Smooth muscle cell (in vitro differentiated cells): ENCODE results near the gene PCGF1. TPM values are rescaled to one million over a fixed set of nuclear protein-coding genes. Genes with fewer than 3 reads are reported as not detected.
A peak's percentile ranks its signal among the peaks of the same experiment; 100 is the strongest.

Experiments
- DNase-seq: peaks from one replicate; lab custom pipeline; 2025; ENCODE audit not compliant: unreplicated experiment; lab: John Stamatoyannopoulos, UW
- H2AFZ ChIP-seq: fragments of 200-600 bp; sonication (generic); 2 replicates; pipeline ENCODE4 v1.6.0; 2016; ENCODE audit warnings: antibody characterized with exemption, low read depth, mild to moderate bottlenecking
- H3F3A ChIP-seq: fragments of 200-600 bp; sonication (generic); 2 replicates; pipeline ENCODE4 v1.6.0; 2017; ENCODE audit warnings: antibody characterized with exemption, low read depth
- H3K27ac ChIP-seq: fragments of 200-600 bp; sonication (generic); 2 replicates; pipeline ENCODE4 v1.5.1; 2016; ENCODE audit warnings: low read depth, mild to moderate bottlenecking
- H3K27me3 ChIP-seq: fragments of 200-600 bp; sonication (generic); 2 replicates; pipeline ENCODE4 v1.6.1; 2016; ENCODE audit warnings: low read depth, mild to moderate bottlenecking
- H3K36me3 ChIP-seq: fragments of 200-600 bp; sonication (generic); 2 replicates; pipeline ENCODE4 v1.5.1; 2016; ENCODE audit warnings: low read depth
- H3K4me1 ChIP-seq: fragments of 200-600 bp; sonication (generic); 2 replicates; pipeline ENCODE4 v1.5.1; 2016; ENCODE audit warnings: low read depth
- H3K4me2 ChIP-seq: fragments of 200-600 bp; sonication (generic); 2 replicates; pipeline ENCODE4 v1.6.0; 2016; ENCODE audit warnings: mild to moderate bottlenecking
- H3K4me3 ChIP-seq: fragments of 200-600 bp; sonication (generic); 2 replicates; pipeline ENCODE4 v1.5.1; 2016; ENCODE audit warnings: mild to moderate bottlenecking
- H3K79me2 ChIP-seq: fragments of 200-600 bp; sonication (generic); 2 replicates; pipeline ENCODE4 v1.6.0; 2016; ENCODE audit warnings: low read depth, mild to moderate bottlenecking
- H3K9ac ChIP-seq: fragments of 200-600 bp; sonication (generic); 2 replicates; pipeline ENCODE4 v1.6.0; 2016; ENCODE audit warnings: low read depth
- H3K9me3 ChIP-seq: fragments of 200-600 bp; sonication (generic); replicated peaks from 2 replicates; pipeline ENCODE4 v1.5.1; 2016; ENCODE audit warnings: low read depth
- H4K20me1 ChIP-seq: fragments of 200-600 bp; sonication (generic); 2 replicates; pipeline ENCODE4 v1.6.0; 2016; ENCODE audit warnings: low read depth
- WGBS: methylation state at CpG from one replicate; pipeline ENCODE4 v1.1.7; 2016; ENCODE audit warnings: low lambda C conversion rate; 5-methylcytosine and 5-hydroxymethylcytosine counted together
- polyA plus RNA-seq: library from polyadenylated mRNA; unstranded; fragments of >200 nt; fragmentation: Nextera tagmentation; extraction: Ambion mirVana; gene quantifications from 2 replicates; pipeline ENCODE4 v1.2.1, GENCODE V29; 2016
- total RNA-seq: library from RNA; depleted of rRNA; stranded (reverse); fragments of >200 nt; gene quantifications from 2 replicates; pipeline ENCODE4 v1.2.3, GENCODE V29; 2014
- TF ChIP-seq, protein P1 (sequence below): fragments of 200-600 bp; sonication (generic); IDR thresholded peaks from 2 replicates; pipeline ENCODE4 v1.5.1; 2017; ENCODE audit warnings: borderline replicate concordance, mild to moderate bottlenecking, antibody characterized with exemption; ENCODE audit not compliant: insufficient read depth, poor library complexity, severe bottlenecking

Gene PCGF1
- total and polyA plus RNA-seq, 2 experiments from 2014 or later, result 19.1 to 29.3 TPM

DNA sequence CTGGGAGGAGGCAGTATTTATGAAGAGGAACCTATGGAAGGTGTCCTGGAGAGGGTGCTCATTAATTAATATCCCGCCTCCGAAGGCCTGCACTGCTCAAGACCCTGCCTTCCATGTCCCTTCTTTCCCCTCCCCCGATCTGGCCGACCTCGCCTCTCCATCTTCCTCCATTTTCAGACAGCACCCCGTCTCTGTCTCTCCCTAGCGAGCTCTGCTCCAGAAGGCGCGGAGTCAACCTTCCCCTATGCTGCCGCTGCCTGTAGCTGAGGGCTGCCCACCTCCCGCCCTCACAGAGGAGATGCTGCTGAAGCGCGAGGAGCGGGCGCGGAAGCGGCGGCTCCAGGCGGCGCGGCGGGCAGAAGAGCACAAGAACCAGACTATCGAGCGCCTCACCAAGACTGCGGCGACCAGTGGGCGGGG lies 50.4 kb downstream of the PCGF1 start:
- Histone ChIP-seq H3K4me3 (peak overlapping the region; percentile 77), H3F3A (peaks cover 26% of the 10 kb centered on the region), H3K79me2 (peaks cover 27% of the 10 kb centered on the region), H3K27me3 (no peaks in the 10 kb centered on the region), H3K36me3 (no peaks in the 10 kb centered on the region), H4K20me1 (no peaks in the 10 kb centered on the region), H3K27ac (peak overlapping the region; percentile 98), H3K9ac (peak overlapping the region; percentile 95), H3K9me3 (no peaks in the 10 kb centered on the region), H2AFZ (peak overlapping the region; percentile 73), H3K4me2 (peak overlapping the region; percentile 95), H3K4me1 (peaks cover 20% of the 10 kb centered on the region)
- WGBS, result 3% methylated on average over 23 of the region's 27 CpGs
- TF ChIP-seq, protein P1, sequence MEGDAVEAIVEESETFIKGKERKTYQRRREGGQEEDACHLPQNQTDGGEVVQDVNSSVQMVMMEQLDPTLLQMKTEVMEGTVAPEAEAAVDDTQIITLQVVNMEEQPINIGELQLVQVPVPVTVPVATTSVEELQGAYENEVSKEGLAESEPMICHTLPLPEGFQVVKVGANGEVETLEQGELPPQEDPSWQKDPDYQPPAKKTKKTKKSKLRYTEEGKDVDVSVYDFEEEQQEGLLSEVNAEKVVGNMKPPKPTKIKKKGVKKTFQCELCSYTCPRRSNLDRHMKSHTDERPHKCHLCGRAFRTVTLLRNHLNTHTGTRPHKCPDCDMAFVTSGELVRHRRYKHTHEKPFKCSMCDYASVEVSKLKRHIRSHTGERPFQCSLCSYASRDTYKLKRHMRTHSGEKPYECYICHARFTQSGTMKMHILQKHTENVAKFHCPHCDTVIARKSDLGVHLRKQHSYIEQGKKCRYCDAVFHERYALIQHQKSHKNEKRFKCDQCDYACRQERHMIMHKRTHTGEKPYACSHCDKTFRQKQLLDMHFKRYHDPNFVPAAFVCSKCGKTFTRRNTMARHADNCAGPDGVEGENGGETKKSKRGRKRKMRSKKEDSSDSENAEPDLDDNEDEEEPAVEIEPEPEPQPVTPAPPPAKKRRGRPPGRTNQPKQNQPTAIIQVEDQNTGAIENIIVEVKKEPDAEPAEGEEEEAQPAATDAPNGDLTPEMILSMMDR, result no peak
- no peak for DNase-seq

Other genes starting within 250 kb of the PCGF1 start
- 0.99 and 3.1 TPM in 2 replicates for gene SLC4A5, start 164.3 kb downstream of the PCGF1 start, total RNA-seq
- 0.46 and 1.5 TPM in 2 replicates for gene SLC4A5, start 164.3 kb downstream of the PCGF1 start, polyA plus RNA-seq
- 60.7 and 65.8 TPM in 2 replicates for gene DCTN1, start 127.4 kb downstream of the PCGF1 start, total RNA-seq
- 98.3 and 105 TPM in 2 replicates for gene DCTN1, start 127.4 kb downstream of the PCGF1 start, polyA plus RNA-seq
- 0.54 and 1.3 TPM in 2 replicates for gene C2orf81, start 86.1 kb downstream of the PCGF1 start, total RNA-seq
- gene C2orf81, start 86.1 kb downstream of the PCGF1 start, polyA plus RNA-seq, result 2.4 and 3.5 TPM in 2 replicates
- gene WDR54, start 86.0 kb downstream of the PCGF1 start, total RNA-seq, result 35.0 and 52.3 TPM in 2 replicates
- gene WDR54, start 86.0 kb downstream of the PCGF1 start, polyA plus RNA-seq, result 59.2 and 84.5 TPM in 2 replicates
- 31.4 and 32.5 TPM in 2 replicates for gene RTKN, start 65.8 kb downstream of the PCGF1 start, total RNA-seq
- gene RTKN, start 65.8 kb downstream of the PCGF1 start, polyA plus RNA-seq, result 60.5 and 69.7 TPM in 2 replicates
- 4.7 and 8.0 TPM in 2 replicates for gene INO80B, start 52.6 kb downstream of the PCGF1 start, total RNA-seq
- gene INO80B, start 52.6 kb downstream of the PCGF1 start, polyA plus RNA-seq, result 10.4 and 23.0 TPM in 2 replicates
- 63.9 and 90.8 TPM in 2 replicates for gene WBP1, start 49.3 kb downstream of the PCGF1 start, total RNA-seq
- gene WBP1, start 49.3 kb downstream of the PCGF1 start, polyA plus RNA-seq, result 117 and 123 TPM in 2 replicates
- 46.2 and 49.0 TPM in 2 replicates for gene MOGS, start 42.3 kb downstream of the PCGF1 start, total RNA-seq
- gene MOGS, start 42.3 kb downstream of the PCGF1 start, polyA plus RNA-seq, result 38.3 and 45.5 TPM in 2 replicates
- gene MRPL53, start 35.0 kb downstream of the PCGF1 start, total RNA-seq, result 12.0 and 18.2 TPM in 2 replicates
- gene MRPL53, start 35.0 kb downstream of the PCGF1 start, polyA plus RNA-seq, result 76.8 and 85.4 TPM in 2 replicates
- gene CCDC142, start 24.7 kb downstream of the PCGF1 start, total RNA-seq, result 5.5 and 8.0 TPM in 2 replicates
- 7.7 and 10.8 TPM in 2 replicates for gene CCDC142, start 24.7 kb downstream of the PCGF1 start, polyA plus RNA-seq
- gene TTC31, start 24.6 kb downstream of the PCGF1 start, total RNA-seq, result 18.7 and 23.3 TPM in 2 replicates
- 17.3 and 19.9 TPM in 2 replicates for gene TTC31, start 24.6 kb downstream of the PCGF1 start, polyA plus RNA-seq
- 1.7 and 2.4 TPM in 2 replicates for gene LBX2, start 8.1 kb downstream of the PCGF1 start, total RNA-seq
- gene LBX2, start 8.1 kb downstream of the PCGF1 start, polyA plus RNA-seq, result 1.5 and 1.6 TPM in 2 replicates
- gene TLX2, start 6.8 kb upstream of the PCGF1 start, total RNA-seq, result not detected in 2 replicates
- 0.80 TPM in 1 of 2 replicates, not detected in the other for gene TLX2, start 6.8 kb upstream of the PCGF1 start, polyA plus RNA-seq
- gene DQX1, start 18.5 kb upstream of the PCGF1 start, total RNA-seq, result 0.09 and 0.27 TPM in 2 replicates
- 0.57 TPM in 1 of 2 replicates, not detected in the other for gene DQX1, start 18.5 kb upstream of the PCGF1 start, polyA plus RNA-seq
- gene AUP1, start 22.0 kb upstream of the PCGF1 start, total RNA-seq, result 83.4 and 104 TPM in 2 replicates
- gene AUP1, start 22.0 kb upstream of the PCGF1 start, polyA plus RNA-seq, result 138 and 170 TPM in 2 replicates
- 19.1 and 19.2 TPM in 2 replicates for gene HTRA2, start 22.2 kb upstream of the PCGF1 start, total RNA-seq
- 30.4 and 35.2 TPM in 2 replicates for gene HTRA2, start 22.2 kb upstream of the PCGF1 start, polyA plus RNA-seq
- 123 and 139 TPM in 2 replicates for gene LOXL3, start 46.2 kb upstream of the PCGF1 start, total RNA-seq
- 109 and 190 TPM in 2 replicates for gene LOXL3, start 46.2 kb upstream of the PCGF1 start, polyA plus RNA-seq
- gene DOK1, start 47.0 kb upstream of the PCGF1 start, total RNA-seq, result 11.7 and 17.8 TPM in 2 replicates
- 32.9 and 41.3 TPM in 2 replicates for gene DOK1, start 47.0 kb upstream of the PCGF1 start, polyA plus RNA-seq
- 1.2 TPM in 2 replicates for gene M1AP, start 140.6 kb upstream of the PCGF1 start, total RNA-seq
- 1.0 and 2.8 TPM in 2 replicates for gene M1AP, start 140.6 kb upstream of the PCGF1 start, polyA plus RNA-seq
- 8.5 and 10.1 TPM in 2 replicates for gene SEMA4F, start 146.6 kb upstream of the PCGF1 start, total RNA-seq
- gene SEMA4F, start 146.6 kb upstream of the PCGF1 start, polyA plus RNA-seq, result 14.2 and 16.7 TPM in 2 replicates